ENCODE results near the gene TSPAN33. TPM values are rescaled to one million over a fixed set of nuclear protein-coding genes. Genes with fewer than 3 reads are reported as not detected.

Gene TSPAN33
- total RNA-seq, 1 donor from 2014 or later = 13.8 TPM

DNA sequence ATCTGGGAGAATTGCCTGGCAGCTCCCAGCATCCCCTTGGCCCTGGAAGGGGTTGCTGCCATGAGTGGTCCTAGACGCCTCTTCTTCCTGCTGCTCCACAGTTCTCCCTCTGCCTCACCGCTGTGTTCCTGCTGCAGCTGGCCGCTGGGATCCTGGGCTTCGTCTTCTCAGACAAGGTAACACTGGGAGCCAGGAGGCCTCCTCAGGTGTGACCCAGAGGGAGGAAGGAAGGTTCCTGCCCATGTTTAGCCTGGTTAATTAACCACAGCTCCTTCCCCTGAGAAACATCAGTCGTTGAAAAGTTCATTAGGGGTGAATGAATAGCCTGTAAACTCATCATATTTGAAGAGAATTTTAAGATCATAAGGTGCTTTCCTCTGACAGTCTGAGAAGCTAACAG lies 18.2 kb downstream of the TSPAN33 start:
- Mint-ChIP-seq H3K4me1 (ENCODE audit: unreplicated experiment) (peaks cover 6% of the 10 kb centered on the region), H3K4me3 (no peak overlapping the region), H3K9me3 (no peaks in the 10 kb centered on the region), H3K36me3 (no peaks in the 10 kb centered on the region), H3K27me3 (no peaks in the 10 kb centered on the region), H3K27ac (no peak overlapping the region)
- DNase-seq (ENCODE audit: extremely low spot score, unreplicated experiment) = no peak
- TF ChIP-seq, protein P1, sequence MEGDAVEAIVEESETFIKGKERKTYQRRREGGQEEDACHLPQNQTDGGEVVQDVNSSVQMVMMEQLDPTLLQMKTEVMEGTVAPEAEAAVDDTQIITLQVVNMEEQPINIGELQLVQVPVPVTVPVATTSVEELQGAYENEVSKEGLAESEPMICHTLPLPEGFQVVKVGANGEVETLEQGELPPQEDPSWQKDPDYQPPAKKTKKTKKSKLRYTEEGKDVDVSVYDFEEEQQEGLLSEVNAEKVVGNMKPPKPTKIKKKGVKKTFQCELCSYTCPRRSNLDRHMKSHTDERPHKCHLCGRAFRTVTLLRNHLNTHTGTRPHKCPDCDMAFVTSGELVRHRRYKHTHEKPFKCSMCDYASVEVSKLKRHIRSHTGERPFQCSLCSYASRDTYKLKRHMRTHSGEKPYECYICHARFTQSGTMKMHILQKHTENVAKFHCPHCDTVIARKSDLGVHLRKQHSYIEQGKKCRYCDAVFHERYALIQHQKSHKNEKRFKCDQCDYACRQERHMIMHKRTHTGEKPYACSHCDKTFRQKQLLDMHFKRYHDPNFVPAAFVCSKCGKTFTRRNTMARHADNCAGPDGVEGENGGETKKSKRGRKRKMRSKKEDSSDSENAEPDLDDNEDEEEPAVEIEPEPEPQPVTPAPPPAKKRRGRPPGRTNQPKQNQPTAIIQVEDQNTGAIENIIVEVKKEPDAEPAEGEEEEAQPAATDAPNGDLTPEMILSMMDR (conservative IDR thresholded peaks at IDR 0.05) = no peak

DNA sequence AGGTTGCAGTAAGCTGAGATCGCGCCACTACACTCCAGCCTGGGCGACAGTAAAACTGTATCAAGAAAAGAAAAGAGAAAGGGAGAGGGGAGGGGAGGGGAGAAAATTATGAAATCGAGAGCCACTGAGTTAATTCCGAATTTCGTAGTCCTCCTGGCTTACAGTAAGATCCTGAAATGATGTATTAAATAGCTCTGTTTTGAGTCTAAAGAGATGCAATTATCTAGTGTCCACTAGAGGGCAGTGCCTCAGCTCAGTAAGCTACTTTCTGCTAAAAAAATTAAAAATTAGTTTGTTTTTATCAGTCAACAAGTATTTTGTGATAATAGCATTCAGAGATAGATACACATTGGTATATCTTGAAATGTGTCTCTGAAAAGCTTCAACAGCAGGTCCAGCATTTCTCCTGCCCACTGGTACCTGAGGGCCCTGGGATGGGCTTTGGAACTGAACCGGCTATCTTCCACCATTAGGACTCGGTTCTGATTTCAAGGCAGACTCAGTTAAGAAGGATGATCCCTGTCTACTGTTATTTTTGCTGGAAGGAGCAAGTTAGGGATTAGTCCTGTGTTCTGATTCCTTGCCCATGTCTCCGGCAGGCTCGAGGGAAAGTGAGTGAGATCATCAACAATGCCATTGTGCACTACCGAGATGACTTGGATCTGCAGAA lies 19.5 kb downstream of the TSPAN33 start:
- no peak for DNase-seq (ENCODE audit: extremely low spot score, unreplicated experiment)
- no peaks in the 10 kb centered on the region for H3K36me3 Mint-ChIP-seq
- no peaks in the 10 kb centered on the region for H3K9me3 Mint-ChIP-seq
- H3K4me3 Mint-ChIP-seq = no peak overlapping the region
- H3K27me3 Mint-ChIP-seq = peaks cover 10% of the 10 kb centered on the region
- H3K27ac Mint-ChIP-seq = no peak overlapping the region
- TF ChIP-seq, protein P1 (conservative IDR thresholded peaks at IDR 0.05) = peak; percentile 97
- H3K4me1 Mint-ChIP-seq (ENCODE audit: unreplicated experiment) = peaks cover 15% of the 10 kb centered on the region

DNA sequence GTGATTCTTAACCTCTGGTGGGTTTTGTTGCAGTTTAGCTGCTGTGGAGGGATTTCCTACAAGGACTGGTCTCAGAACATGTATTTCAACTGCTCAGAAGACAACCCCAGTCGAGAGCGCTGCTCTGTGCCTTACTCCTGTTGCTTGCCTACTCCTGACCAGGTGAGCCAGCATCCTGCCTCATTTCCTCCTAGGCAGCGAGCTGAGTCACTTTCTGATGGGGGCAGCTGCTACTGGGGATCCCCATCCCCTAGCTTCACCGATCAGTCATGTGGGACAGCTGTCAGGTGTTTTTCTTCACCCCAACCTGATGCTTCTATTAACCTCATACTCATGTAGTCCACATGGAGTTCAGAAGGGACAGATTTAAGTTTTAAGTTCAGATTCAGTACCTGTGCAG lies 22.2 kb downstream of the TSPAN33 start:
- DNase-seq (ENCODE audit: extremely low spot score, unreplicated experiment) = no peak
- no peak overlapping the region for H3K27ac Mint-ChIP-seq
- H3K9me3 Mint-ChIP-seq = no peaks in the 10 kb centered on the region
- no peaks in the 10 kb centered on the region for H3K36me3 Mint-ChIP-seq
- H3K4me1 Mint-ChIP-seq (ENCODE audit: unreplicated experiment) = peaks cover 8% of the 10 kb centered on the region
- TF ChIP-seq, protein P1 (conservative IDR thresholded peaks at IDR 0.05) = no peak
- H3K4me3 Mint-ChIP-seq = no peak overlapping the region
- H3K27me3 Mint-ChIP-seq = peaks cover 30% of the 10 kb centered on the region

DNA sequence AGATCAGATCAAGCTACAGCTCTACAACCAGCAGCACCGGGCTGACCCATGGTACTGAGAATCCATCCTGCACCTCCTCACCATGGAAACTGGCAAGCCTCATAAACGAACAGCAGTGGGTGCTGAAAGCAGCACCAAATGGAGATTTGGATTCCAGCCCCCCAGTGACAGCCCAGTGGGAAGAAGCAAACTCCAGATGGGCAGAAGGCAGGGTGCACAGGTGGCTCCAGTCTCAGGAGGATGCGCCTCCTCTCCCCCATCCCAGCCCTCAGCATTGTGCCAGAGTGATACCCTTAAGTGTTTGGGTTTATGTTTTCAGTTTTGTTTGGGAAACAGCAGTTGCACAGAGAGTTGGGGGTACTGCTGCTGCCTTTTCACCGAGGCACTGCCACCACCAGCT lies 23.3 kb downstream of the TSPAN33 start:
- peaks cover 34% of the 10 kb centered on the region for H3K27me3 Mint-ChIP-seq
- H3K9me3 Mint-ChIP-seq = no peaks in the 10 kb centered on the region
- TF ChIP-seq, protein P1 (conservative IDR thresholded peaks at IDR 0.05) = no peak
- peaks cover 8% of the 10 kb centered on the region for H3K4me1 Mint-ChIP-seq (ENCODE audit: unreplicated experiment)
- no peak overlapping the region for H3K27ac Mint-ChIP-seq
- H3K4me3 Mint-ChIP-seq = peak overlapping the region; percentile 79
- H3K36me3 Mint-ChIP-seq = no peaks in the 10 kb centered on the region
- DNase-seq (ENCODE audit: extremely low spot score, unreplicated experiment) = no peak

DNA sequence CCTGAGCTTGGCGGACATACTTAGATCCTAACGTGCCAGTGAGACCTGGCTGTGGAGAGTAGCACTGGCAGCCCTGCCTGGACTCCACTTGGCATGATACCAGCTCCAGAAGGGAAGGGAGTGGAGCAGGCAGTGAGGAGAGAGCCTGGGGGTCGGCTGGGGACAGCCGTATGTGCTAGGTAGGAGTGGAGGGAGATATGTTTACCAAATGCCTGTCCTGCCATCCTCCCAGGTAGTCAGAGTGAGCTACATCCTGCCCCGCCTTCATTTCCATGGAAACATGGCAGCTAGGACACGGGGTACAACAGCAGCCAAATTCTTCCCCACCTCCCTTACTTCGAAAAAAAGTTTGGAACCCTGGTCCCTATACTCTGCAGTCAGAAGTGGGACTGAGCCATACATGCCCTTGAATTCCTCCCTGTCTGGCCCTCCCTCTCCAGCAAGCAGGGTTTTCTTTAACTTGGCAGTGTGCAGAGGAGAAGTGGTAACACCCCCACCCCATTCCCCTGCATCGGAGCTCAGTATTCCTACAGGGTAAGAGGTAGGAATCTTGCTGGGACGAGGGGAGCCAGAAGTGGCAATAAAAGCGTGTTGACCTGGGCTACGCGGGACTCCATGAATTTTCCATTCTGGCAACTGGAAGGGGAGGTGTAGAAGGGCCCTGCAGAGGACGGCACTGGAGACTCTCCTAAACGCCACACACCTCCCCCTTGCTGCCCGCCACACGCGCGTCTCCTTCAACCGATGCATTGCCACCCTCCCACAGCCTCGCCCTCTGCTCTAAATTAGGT lies 23.9 kb downstream of the TSPAN33 start:
- TF ChIP-seq, protein P1 (conservative IDR thresholded peaks at IDR 0.05) = no peak
- Mint-ChIP-seq H3K36me3 (no peaks in the 10 kb centered on the region), H3K27me3 (peaks cover 34% of the 10 kb centered on the region), H3K4me1 (ENCODE audit: unreplicated experiment) (peaks cover 8% of the 10 kb centered on the region), H3K9me3 (no peaks in the 10 kb centered on the region), H3K27ac (peak overlapping the region; percentile 75), H3K4me3 (peak overlapping the region; percentile 79)
- no peak for DNase-seq (ENCODE audit: extremely low spot score, unreplicated experiment)
